ENCODE data around the gene GDPD4. TPM values are rescaled to one million over a fixed set of nuclear protein-coding genes. Genes with fewer than 3 reads are reported as not detected.

GDPD4 gene
- total and polyA plus RNA-seq, 10 donors, result 0.07 to 1.6 (median 0.22) TPM; not detected in 6

DNA sequence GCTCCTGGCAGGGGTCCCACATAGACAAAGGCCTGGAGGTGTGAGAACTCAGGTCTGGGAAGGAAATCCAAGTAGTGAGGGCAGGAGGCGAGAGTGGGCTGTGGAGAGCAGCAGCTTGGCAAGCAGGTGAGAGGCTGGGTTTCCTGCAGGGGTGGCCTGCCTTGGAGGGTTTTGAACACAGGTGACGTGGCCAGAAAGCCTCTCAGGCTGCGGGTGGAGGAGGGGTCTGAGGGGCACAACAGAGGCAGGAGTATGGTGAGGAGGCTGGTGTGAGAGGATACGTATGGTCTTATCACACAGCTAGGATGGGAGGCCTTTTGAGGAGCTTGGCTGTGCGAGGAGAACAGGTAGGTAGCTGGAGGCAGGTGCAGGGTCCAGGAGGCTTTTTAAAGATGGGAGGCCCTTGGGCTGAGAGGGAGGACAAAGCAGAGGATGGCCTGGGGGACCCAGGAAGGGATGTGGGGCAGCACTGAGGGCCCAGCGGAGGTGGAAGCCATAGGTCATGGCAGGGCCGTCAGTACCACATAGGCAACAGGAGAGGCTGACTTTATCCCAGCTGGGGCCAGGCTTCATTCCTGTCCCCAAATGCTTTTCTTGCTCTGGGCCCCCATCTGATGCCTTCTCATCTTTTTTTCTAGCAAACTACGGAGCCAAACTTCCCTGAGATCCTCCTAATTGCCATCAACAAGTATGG, 89.0 kb downstream of the GDPD4 start:
- H3K27me3 ChIP-seq (replicated peaks in 1 of 7), result no peaks in the 10 kb centered on the region
- 89 to 94% (median 92%) methylated on average over 8 of the region's 8 CpGs for WGBS, 5 donors
- intact Hi-C loops (cut with DNase I; ENCODE audit: low total_unique reads), result no loop called here
- peak; percentile 61 for DNase-seq
- H3K36me3 ChIP-seq, result peaks cover 0 to 71% (median 8%) of the 10 kb centered on the region in 6 donors
- no peak for TF ChIP-seq POLR2A (IDR thresholded peaks at IDR 0.05)
- TF ChIP-seq, protein P1, sequence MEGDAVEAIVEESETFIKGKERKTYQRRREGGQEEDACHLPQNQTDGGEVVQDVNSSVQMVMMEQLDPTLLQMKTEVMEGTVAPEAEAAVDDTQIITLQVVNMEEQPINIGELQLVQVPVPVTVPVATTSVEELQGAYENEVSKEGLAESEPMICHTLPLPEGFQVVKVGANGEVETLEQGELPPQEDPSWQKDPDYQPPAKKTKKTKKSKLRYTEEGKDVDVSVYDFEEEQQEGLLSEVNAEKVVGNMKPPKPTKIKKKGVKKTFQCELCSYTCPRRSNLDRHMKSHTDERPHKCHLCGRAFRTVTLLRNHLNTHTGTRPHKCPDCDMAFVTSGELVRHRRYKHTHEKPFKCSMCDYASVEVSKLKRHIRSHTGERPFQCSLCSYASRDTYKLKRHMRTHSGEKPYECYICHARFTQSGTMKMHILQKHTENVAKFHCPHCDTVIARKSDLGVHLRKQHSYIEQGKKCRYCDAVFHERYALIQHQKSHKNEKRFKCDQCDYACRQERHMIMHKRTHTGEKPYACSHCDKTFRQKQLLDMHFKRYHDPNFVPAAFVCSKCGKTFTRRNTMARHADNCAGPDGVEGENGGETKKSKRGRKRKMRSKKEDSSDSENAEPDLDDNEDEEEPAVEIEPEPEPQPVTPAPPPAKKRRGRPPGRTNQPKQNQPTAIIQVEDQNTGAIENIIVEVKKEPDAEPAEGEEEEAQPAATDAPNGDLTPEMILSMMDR (IDR thresholded peaks at IDR 0.05 in 8 of 11, conservative IDR thresholded peaks at IDR 0.05 in 3 of 11), result no peak
- TF ChIP-seq POLR2AphosphoS5 (IDR thresholded peaks at IDR 0.05), result no peak
- no peak overlapping the region for H3K4me3 ChIP-seq
- no peaks in the 10 kb centered on the region for H3K4me1 ChIP-seq
- no peaks in the 10 kb centered on the region for H3K9me3 ChIP-seq
- no peak overlapping the region for H3K27ac ChIP-seq

DNA sequence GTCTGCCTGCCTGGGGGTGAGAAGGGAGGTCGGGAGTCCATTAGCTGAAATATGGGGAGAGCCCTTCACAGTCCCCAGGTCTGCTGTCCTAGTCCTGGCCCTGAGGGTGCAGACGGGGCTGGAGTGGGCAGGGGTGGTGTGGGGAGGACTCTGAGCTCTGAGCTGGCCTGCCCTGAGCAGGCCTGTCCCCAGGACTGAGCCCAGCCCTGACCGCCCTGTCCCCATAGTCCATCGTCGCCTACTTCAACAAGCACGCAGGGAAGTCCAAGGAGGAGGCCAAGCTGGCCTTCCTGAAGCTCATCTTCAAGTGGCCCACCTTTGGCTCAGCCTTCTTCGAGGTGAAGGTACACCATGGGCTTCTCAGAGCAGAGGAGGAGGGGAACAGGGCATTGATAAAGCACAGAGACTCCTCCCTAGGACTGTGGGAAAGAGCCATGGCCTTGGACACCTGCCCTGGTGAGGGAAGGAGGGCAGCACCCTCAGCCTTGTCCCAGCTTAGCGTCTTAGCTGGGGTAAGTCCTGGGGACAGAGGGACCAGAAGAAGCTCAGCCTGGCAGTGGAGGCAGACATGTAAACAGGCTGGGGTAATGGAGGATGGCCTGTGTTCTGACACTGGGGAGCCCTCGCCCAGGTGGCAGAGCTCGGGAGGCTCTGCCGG, 89.8 kb downstream of the GDPD4 start:
- DNase-seq, result peak; percentile 61
- H3K27me3 ChIP-seq (replicated peaks in 1 of 7), result no peaks in the 10 kb centered on the region
- intact Hi-C loops (cut with DNase I; ENCODE audit: low total_unique reads), result no loop called here
- TF ChIP-seq, protein P1 (IDR thresholded peaks at IDR 0.05 in 8 of 11, conservative IDR thresholded peaks at IDR 0.05 in 3 of 11), result no peak
- no peak for TF ChIP-seq POLR2AphosphoS5 (IDR thresholded peaks at IDR 0.05)
- TF ChIP-seq POLR2A (IDR thresholded peaks at IDR 0.05), result no peak
- WGBS, 5 donors, result 83 to 93% (median 89%) methylated on average over 6 to 11 of the region's 11 CpGs
- H3K27ac ChIP-seq, result no peak overlapping the region
- no peak overlapping the region for H3K4me3 ChIP-seq
- no peaks in the 10 kb centered on the region for H3K9me3 ChIP-seq
- H3K36me3 ChIP-seq, result peaks cover 0 to 76% (median 8%) of the 10 kb centered on the region in 6 donors
- no peaks in the 10 kb centered on the region for H3K4me1 ChIP-seq

DNA sequence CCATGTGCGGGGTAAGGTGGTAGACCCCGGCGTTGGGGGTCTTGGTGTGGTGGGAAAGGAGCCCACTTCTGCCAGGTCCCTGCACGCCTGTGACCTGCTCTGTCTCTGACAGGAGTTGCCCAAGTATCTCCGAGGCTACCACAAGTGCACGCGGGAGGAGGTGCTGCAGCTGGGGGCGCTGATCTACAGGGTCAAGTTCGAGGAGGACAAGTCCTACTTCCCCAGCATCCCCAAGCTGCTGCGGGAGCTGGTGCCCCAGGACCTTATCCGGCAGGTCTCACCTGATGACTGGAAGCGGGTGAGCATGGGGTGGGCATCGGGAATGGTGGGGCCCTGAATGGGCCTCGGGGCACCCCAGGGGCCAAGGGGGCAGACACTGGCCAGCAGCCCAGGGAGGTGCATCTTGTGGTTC, 90.4 kb downstream of the GDPD4 start:
- Histone ChIP-seq H3K27me3 (replicated peaks in 1 of 7) (no peaks in the 10 kb centered on the region), H3K36me3 (peaks cover 0 to 76% (median 8%) of the 10 kb centered on the region in 6 donors), H3K4me1 (peaks cover 0 to 4% (median 0%) of the 10 kb centered on the region in 6 donors), H3K27ac (no peak overlapping the region), H3K4me3 (no peak overlapping the region), H3K9me3 (no peaks in the 10 kb centered on the region)
- WGBS, 5 donors, result 87 to 98% (median 94%) methylated on average over 9 to 14 of the region's 14 CpGs
- DNase-seq, result peak; percentile 73
- TF ChIP-seq POLR2A (IDR thresholded peaks at IDR 0.05), result no peak
- TF ChIP-seq, protein P1 (IDR thresholded peaks at IDR 0.05 in 8 of 11, conservative IDR thresholded peaks at IDR 0.05 in 3 of 11), result no peak
- TF ChIP-seq POLR2AphosphoS5 (IDR thresholded peaks at IDR 0.05), result no peak
- intact Hi-C loops (cut with DNase I; ENCODE audit: low total_unique reads), result no loop called here

DNA sequence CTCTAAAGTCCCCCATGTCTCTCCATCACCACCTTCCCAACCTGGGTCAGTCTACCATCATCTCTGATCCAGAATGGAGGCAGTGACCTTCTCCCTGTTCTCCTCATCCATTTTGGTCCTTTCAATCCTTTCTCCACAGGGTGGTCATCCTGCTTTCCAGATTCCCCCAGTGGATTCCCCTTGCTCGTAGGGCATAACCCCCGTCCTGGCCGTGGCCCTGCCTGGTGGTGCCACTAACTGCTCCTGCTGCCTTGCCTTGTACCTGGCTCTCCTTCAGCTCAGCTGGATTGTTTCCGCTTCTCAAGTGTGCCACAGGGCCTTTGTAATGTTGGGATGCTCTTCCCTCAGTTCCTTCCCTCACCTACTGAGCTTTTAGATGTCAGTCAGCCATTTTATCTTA, 91.8 kb downstream of the GDPD4 start:
- intact Hi-C loops (cut with DNase I; ENCODE audit: low total_unique reads), result no loop called here
- Histone ChIP-seq H3K36me3 (peaks cover 0 to 76% (median 8%) of the 10 kb centered on the region in 6 donors), H3K27ac (no peak overlapping the region), H3K27me3 (replicated peaks in 1 of 7) (no peaks in the 10 kb centered on the region), H3K4me3 (no peak overlapping the region), H3K9me3 (no peaks in the 10 kb centered on the region), H3K4me1 (peaks cover 0 to 4% (median 0%) of the 10 kb centered on the region in 6 donors)
- WGBS, 5 donors, result 67 to 98% (median 83%) methylated on average over 4 of the region's 4 CpGs
- no peak for DNase-seq
- TF ChIP-seq POLR2AphosphoS5 (IDR thresholded peaks at IDR 0.05) (no peak), POLR2A (IDR thresholded peaks at IDR 0.05) (no peak)
- TF ChIP-seq, protein P1 (IDR thresholded peaks at IDR 0.05 in 8 of 11, conservative IDR thresholded peaks at IDR 0.05 in 3 of 11), result no peak

Data from spleen (tissue), 11 donors.